ENCODE results near the gene ITCH.
"Not testable (repeated sequence)": the region's sequence is repeated elsewhere in the genome, so short reads cannot be mapped to it uniquely, and the experiment has no call there.

ITCH gene

GRCh38 chr20:34382877-34383455 lies 19.9 kb downstream of the ITCH start:
- not testable (repeated sequence) for DNase-seq (ENCODE audit: low spot score)

- no peak for DNase-seq (ENCODE audit: low spot score)
These were observed 22.4 kb downstream of the ITCH start for GRCh38 chr20:34385464-34385863.

GRCh38 chr20:34388000-34388399 lies 24.9 kb downstream of the ITCH start:
- DNase-seq (ENCODE audit: low spot score): no peak

GRCh38 chr20:34388678-34389077 lies 25.6 kb downstream of the ITCH start:
- DNase-seq (ENCODE audit: low spot score): no peak

- no peak for DNase-seq (ENCODE audit: low spot score)
These were observed 26.3 kb downstream of the ITCH start for GRCh38 chr20:34389206-34389953.

GRCh38 chr20:34389954-34390555 lies 27.0 kb downstream of the ITCH start:
- DNase-seq (ENCODE audit: low spot score): no peak

- no peak for DNase-seq (ENCODE audit: low spot score)
These were observed 33.3 kb downstream of the ITCH start for GRCh38 chr20:34396408-34396807.

- DNase-seq (ENCODE audit: low spot score): no peak
These were observed 34.0 kb downstream of the ITCH start for GRCh38 chr20:34397096-34397495.

- not testable (repeated sequence) for DNase-seq (ENCODE audit: low spot score)
These were observed 37.7 kb downstream of the ITCH start for GRCh38 chr20:34400776-34401175.

- no peak for DNase-seq (ENCODE audit: low spot score)
These were observed 38.8 kb downstream of the ITCH start for GRCh38 chr20:34401741-34402455.

GRCh38 chr20:34402461-34402860 lies 39.4 kb downstream of the ITCH start:
- DNase-seq (ENCODE audit: low spot score): no peak

GRCh38 chr20:34403063-34403827 lies 40.2 kb downstream of the ITCH start:
- DNase-seq (ENCODE audit: low spot score): no peak

GRCh38 chr20:34403908-34404307 lies 40.8 kb downstream of the ITCH start:
- no peak for DNase-seq (ENCODE audit: low spot score)

GRCh38 chr20:34404803-34405202 lies 41.7 kb downstream of the ITCH start:
- DNase-seq (ENCODE audit: low spot score): no peak

GRCh38 chr20:34405247-34405651 lies 42.2 kb downstream of the ITCH start:
- not testable (repeated sequence) for DNase-seq (ENCODE audit: low spot score)

GRCh38 chr20:34405942-34406341 lies 42.9 kb downstream of the ITCH start:
- not testable (repeated sequence) for DNase-seq (ENCODE audit: low spot score)

- no peak for DNase-seq (ENCODE audit: low spot score)
These were observed 44.9 kb downstream of the ITCH start for GRCh38 chr20:34407962-34408474.

- no peak for DNase-seq (ENCODE audit: low spot score)
These were observed 47.3 kb downstream of the ITCH start for GRCh38 chr20:34410336-34410735.

GRCh38 chr20:34412453-34412852 lies 49.4 kb downstream of the ITCH start:
- DNase-seq (ENCODE audit: low spot score): no peak

- DNase-seq (ENCODE audit: low spot score): not testable (repeated sequence)
These were observed 51.5 kb downstream of the ITCH start for GRCh38 chr20:34414525-34414924.

- DNase-seq (ENCODE audit: low spot score): no peak
These were observed 52.0 kb downstream of the ITCH start for GRCh38 chr20:34415079-34415478.

- no peak for DNase-seq (ENCODE audit: low spot score)
These were observed 57.1 kb downstream of the ITCH start for GRCh38 chr20:34420146-34420545.

All from D341Med (cell line).